ENCODE results near the gene ZPLD1.

The ZPLD1 gene

GRCh38 chr3:102471001-102471400, 36.2 kb downstream of the ZPLD1 start:
- no peak for DNase-seq

- DNase-seq: no peak
Observed at GRCh38 chr3:102471491-102471890, 36.7 kb downstream of the ZPLD1 start.

DNA sequence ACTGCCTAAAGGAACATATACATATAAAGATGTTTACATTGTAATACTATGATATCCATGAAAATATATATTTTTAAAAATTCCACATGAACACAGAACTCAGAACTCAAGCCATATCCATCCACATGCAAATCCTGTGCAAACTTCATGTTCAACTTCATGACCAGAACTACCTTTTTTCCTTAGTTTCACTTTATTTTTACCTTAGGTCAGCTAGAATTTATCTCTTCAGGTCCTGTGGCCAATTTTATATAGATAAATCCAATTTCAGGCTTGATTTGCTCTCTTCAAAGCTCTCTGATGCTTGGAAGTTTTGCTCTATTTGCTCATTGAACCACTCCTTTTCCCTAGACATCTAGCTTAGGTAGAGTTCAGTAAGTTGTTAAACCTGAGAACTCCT, 38.8 kb downstream of the ZPLD1 start:
- DNase-seq: no peak

DNA sequence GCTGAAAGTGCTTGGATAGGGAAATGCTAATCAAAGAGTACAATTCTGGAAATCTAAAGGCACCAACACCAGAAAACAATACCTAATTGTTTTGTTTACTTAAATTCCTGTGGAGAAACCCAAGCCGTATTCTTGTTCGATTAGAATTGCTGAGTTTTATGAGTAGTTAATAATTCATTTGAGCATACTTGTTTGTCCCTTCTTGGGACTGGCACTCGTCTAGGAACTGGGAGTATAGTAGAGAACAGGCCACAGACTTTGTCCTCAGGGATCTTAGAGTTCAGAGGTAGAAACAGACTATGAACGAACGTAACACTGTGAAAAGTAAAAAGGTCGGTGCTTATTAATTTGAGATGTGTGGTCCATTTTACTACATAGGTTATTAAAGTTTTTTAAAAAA, 39.4 kb downstream of the ZPLD1 start:
- no peak for DNase-seq

DNA sequence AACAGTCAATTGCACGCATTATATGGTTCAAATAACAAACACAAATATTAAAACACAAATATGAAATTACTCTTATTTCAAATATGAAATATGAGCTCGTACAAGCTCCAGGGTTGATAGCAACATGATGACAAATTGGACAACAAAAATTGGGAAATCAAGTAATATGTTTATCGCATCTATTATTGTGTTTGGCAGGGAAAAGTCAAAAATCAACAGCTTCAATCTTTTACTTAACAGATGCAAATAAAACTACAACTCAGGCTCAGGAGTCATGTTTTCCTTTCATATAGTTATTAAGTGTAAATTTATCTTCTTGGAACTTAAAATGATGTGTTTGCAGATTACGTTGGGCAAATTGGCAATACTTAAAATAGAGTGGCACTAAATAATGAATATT, 41.4 kb downstream of the ZPLD1 start:
- DNase-seq: no peak

DNA sequence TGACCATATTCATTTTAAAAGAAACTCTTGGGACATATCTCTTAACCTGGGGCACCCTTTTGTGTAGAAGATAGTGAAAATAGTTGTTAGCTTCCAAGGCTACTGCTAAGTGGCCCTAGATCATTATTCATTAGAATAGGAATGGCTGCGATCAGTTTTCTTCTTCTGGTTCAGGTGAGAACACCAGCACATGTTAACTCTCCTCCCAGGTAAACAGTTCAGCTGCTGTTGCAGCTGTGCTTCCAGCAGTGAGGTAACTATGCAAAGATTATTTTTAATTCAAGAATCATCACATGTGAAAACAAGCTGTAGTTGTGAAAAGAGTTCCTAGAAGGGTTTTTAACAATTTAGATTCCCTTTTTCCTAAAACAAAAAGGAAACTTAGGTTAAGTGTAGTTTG, 43.3 kb downstream of the ZPLD1 start:
- no peak for DNase-seq

GRCh38 chr3:102480139-102480538, 45.3 kb downstream of the ZPLD1 start:
- DNase-seq: no peak

- DNase-seq: no peak
Observed at GRCh38 chr3:102481050-102481449, 46.2 kb downstream of the ZPLD1 start.

DNA sequence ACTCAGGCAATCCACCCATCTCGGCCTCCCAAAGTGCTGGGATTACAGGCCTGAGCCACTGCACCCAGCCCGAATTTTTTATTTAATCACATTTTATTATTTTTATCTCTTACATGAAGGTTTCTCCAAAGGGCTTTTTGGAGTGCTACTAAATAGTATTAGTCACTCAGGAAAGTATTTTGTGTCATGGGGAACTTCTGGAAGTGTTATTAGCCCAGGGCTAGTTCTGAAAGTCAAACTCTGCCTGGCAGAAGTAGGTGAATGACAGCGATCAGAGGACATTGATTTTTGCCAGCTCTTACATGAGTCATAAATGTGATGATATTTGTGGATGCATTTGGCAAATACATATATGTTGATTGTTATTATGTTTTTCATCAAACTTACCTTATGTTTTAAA, 48.7 kb downstream of the ZPLD1 start:
- DNase-seq: no peak

DNA sequence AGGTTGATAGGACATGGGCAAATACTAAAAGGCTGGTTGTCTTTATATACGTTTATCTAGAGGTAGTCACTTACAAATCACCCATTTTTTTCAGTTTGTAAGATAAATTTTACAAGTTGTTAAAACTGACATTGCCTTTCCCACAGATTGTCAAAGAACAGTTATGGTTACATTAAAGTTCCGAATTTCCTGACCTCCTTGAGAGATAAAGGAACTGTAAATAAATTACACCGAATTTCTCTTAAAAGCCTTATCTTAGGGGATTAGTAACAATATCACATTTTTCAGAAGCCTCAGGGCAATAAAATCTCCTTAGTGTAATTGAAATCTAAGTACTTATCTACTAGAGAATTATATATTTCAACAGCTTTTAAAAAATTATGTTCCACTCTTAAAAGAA, 49.5 kb downstream of the ZPLD1 start:
- no peak for DNase-seq

DNA sequence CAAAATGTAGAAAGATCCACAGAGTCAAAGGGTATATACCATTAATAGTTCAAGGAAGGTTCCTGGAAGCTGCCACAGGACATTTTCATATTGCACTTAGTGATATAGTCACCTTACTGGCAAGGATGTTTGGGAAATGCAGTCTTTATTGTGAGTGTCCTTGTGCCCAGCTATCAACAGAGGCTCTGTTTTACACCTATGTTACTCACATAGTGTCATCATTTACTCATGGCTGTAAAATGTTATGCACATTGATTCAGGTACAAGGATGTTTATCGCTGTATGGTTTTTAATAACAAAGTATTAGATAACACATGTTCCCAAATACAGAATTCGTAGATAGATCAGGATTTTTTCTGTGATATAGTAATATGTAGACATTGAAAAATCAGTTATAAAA, 50.9 kb downstream of the ZPLD1 start:
- DNase-seq: no peak

DNA sequence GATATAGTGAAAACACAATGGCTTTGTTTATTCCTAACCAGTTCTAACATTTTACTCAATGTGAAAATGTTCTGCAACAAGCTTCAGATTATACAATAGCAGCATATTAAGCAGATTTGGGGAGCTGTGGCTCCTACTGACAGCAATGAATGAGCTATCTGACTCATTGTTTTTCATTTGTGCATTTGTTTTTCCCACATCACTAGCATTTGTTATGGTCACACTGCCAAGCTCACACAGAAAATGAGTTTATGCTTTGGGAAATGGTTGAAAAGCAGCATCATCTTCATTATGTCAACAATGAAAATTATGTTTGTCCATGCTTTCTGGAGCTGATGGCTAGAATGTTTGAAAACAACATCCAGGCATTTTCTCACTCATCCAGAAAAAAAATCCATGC, 53.5 kb downstream of the ZPLD1 start:
- DNase-seq: no peak

- no peak for DNase-seq
Observed at GRCh38 chr3:102492300-102492699, 57.5 kb downstream of the ZPLD1 start.

DNA sequence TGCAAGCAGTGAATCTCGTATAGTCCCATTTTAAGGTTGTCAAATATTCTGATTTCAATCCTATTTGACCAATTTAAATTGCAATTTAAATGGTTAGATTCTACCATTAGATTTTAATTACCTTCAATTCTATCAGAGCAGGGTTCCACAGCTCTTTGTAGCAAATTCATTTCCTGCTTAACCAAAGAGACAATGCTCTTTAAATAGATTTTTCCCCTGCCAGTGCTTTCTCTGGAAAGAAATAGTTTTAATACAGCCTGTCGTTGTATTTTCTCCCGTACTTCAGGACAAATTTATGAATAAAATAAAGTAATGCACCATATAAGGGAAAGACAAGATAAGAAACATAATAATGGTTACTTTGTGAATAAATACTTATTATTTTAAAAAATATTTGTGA, 62.8 kb downstream of the ZPLD1 start:
- no peak for DNase-seq

DNA sequence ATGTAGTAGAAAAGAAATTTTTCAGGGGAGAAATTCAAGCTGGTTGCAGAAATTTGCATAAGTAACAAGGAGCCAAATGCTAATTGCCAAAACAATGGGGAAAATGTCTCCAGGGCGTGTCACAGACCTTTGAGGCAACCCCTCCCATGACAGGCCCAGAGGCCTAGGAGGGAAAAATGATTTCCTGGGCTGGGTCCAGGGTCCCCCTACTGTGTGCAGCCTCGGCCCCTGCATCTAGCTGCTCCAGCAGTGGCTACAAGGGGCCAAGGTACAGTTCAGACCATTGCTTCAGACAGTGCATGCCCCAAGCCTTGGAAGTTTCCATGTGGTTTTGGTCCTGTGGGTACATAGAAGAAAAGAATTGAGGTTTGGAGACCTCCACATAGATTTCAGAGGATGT, 70.7 kb downstream of the ZPLD1 start:
- no peak for DNase-seq

DNA sequence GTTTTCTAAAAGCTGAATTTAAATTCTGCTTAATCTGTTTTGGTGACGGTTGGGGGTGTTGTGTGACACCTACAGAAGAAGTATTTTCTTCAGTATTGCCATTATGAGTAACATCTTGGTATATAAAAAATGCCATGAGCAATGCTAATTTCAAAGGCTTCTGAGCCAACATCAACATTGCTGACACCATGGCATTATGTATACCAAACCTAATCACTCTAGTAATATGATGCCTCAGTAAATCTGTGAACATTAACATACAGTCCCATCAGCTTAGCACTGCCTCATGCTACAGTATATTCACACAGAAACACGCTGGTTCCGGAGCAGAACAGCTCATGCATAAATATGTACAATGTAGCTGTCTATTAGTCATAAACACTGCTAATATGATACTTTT, 75.8 kb downstream of the ZPLD1 start:
- peak; percentile 63 for DNase-seq

GRCh38 chr3:102511168-102511567, 76.4 kb downstream of the ZPLD1 start:
- no peak for DNase-seq

DNA sequence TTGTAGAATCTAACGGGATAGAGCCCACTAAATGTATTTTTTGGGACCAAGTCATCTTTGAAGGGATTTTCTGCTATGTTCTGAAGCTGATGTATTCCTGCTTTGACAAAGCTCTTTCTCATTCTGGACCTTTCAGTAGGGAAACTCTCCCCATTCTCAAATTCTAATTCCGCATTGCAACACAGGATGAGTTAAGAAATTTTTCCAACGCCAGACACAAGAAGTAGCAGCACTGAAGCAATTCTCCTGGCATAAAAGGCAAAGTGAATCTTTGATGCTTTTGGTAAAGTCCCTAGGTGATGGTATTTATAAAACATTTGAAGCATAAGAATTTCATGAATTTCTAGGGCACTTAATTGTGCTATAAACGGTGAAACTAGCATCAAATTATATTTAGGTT, 76.8 kb downstream of the ZPLD1 start:
- no peak for DNase-seq

- peak; percentile 32 for DNase-seq
Observed at GRCh38 chr3:102512734-102513504, 78.1 kb downstream of the ZPLD1 start.

- DNase-seq: peak; percentile 84
Observed at GRCh38 chr3:102514241-102514640, 79.4 kb downstream of the ZPLD1 start.

DNA sequence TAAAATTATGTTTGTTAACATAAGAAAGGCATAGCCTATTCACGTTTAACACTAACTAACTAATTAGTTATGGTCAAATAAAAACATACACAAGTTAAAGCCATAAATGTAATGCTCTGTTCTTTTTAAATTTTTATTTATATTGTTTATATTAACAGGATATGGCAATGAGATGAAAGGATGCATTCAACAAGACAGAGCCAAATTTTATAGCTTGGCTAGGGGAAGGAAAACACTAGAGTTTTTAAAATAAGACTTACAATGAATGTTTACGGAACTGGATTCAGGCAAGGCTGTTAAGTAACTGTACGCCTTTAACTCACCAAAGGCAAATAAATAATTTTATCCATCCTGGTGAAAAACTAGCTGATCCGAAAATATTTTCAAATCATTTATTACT, 86.4 kb downstream of the ZPLD1 start:
- no peak for DNase-seq

- DNase-seq: no peak
Observed at GRCh38 chr3:102525624-102526023, 90.8 kb downstream of the ZPLD1 start.

GRCh38 chr3:102526865-102527264, 92.0 kb downstream of the ZPLD1 start:
- no peak for DNase-seq

DNA sequence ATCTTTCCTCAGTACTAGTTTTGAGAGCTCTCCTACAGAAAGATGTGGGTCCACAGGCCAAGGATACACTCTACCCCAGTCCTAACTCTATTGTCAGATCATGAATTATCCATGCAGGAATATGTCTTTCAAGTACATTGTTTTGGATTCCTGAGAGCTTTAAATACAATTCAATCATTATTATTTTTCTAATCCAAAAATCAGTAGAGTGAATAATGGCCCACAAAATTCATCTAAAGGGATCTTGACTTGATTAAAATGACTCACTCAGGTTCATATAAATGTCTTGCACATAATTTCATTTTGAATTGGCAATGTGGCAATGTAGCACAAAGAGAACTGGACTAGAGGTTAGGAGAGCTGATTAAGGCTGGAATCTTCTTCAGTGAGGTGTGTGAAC, 93.9 kb downstream of the ZPLD1 start:
- DNase-seq: no peak

Data from NCI-H1436 treated with DMSO at 0.1 percent for 48 hours (cell line).